GM19372 (cell line): ENCODE results near the gene MARCHF9.

Experiments
- ATAC-seq: cut with Tn5 transposase; IDR thresholded peaks from one replicate; pipeline ENCODE4 v1.9.1; 2021; ENCODE audit warnings: mild to moderate bottlenecking, low read depth, moderate library complexity; ENCODE audit not compliant: unreplicated experiment

The MARCHF9 gene

GRCh38 chr12:57736741-57737466, 18.0 kb upstream of the MARCHF9 start:
- no peak for ATAC-seq

GRCh38 chr12:57737467-57738460, 17.1 kb upstream of the MARCHF9 start:
- ATAC-seq, result no peak

GRCh38 chr12:57738661-57739237, 16.2 kb upstream of the MARCHF9 start, which contains the start of gene AGAP2:
AGAP2 (minus strand) TSS chr12:57738742; CDS start chr12:57738246, 496 bp downstream.
- ATAC-seq, result no peak

GRCh38 chr12:57739387-57739786, 15.5 kb upstream of the MARCHF9 start:
- no peak for ATAC-seq

- ATAC-seq, result no peak
Measured at GRCh38 chr12:57739914-57740538, 14.9 kb upstream of the MARCHF9 start.

- peak; percentile 41 for ATAC-seq
Measured at GRCh38 chr12:57740656-57741412, 14.1 kb upstream of the MARCHF9 start.

- no peak for ATAC-seq
Measured at GRCh38 chr12:57741413-57741789, 13.5 kb upstream of the MARCHF9 start.

GRCh38 chr12:57741844-57742738, 12.8 kb upstream of the MARCHF9 start:
- ATAC-seq, result peak; percentile 46

- no peak for ATAC-seq
Measured at GRCh38 chr12:57743769-57744168, 11.1 kb upstream of the MARCHF9 start.

GRCh38 chr12:57744194-57744776, 10.6 kb upstream of the MARCHF9 start:
- ATAC-seq, result peak; percentile 37

GRCh38 chr12:57744777-57745484, 10.0 kb upstream of the MARCHF9 start, which contains the start of gene TSPAN31:
TSPAN31 (plus strand) TSS chr12:57745039; CDS start chr12:57745155, 116 bp downstream.
- ATAC-seq, result peak; percentile 75

GRCh38 chr12:57745485-57745881, 9.4 kb upstream of the MARCHF9 start:
- ATAC-seq, result no peak

GRCh38 chr12:57746025-57746424, 8.9 kb upstream of the MARCHF9 start:
- no peak for ATAC-seq

- ATAC-seq, result no peak
Measured at GRCh38 chr12:57749061-57749460, 5.8 kb upstream of the MARCHF9 start.

- ATAC-seq, result no peak
Measured at GRCh38 chr12:57750561-57751431, 4.1 kb upstream of the MARCHF9 start.

- ATAC-seq, result no peak
Measured at GRCh38 chr12:57751432-57751787, 3.5 kb upstream of the MARCHF9 start.
